Transverse colon (tissue), 4 donors: Measurements from ENCODE around the gene MTF2. TPM values are rescaled to one million over a fixed set of nuclear protein-coding genes. Genes with fewer than 3 reads are reported as not detected.
A peak's percentile ranks its signal among the peaks of the same experiment; 100 is the strongest.

Experiments
- DNase-seq: peaks from one replicate; pipeline ENCODE4 v3.0.0-alpha.2; 2019
- H3K27ac ChIP-seq, 4 donors: fragments of 200-600 bp; sonication (generic); 2 replicates each; pipeline ENCODE4 v1.5.1; 2016 to 2018; ENCODE audit warnings: inconsistent platforms in 4 of 4
- H3K27me3 ChIP-seq: fragments of 200-600 bp; sonication (generic); 2 replicates; pipeline ENCODE4 v1.5.1; 2017; ENCODE audit warnings: inconsistent platforms
- H3K36me3 ChIP-seq, 4 donors: fragments of 200-600 bp; sonication (generic); 2 replicates each; pipeline ENCODE4 v1.5.1; 2017 to 2019; ENCODE audit warnings: inconsistent platforms in 4 of 4
- H3K4me1 ChIP-seq, 4 donors: fragments of 200-600 bp; sonication (generic); 2 replicates each; pipeline ENCODE4 v1.5.1; 2017 to 2020; ENCODE audit warnings: inconsistent platforms in 4 of 4
- H3K4me3 ChIP-seq, 4 donors: fragments of 200-600 bp; sonication (generic); 1 replicate in 1 of 4; 2 replicates in 3 of 4; pipeline versions ENCODE4 v1.5.1 to v1.6.1; 2017 to 2019; ENCODE audit warnings: inconsistent platforms in 4 of 4
- H3K9me3 ChIP-seq, 2 donors: fragments of 200-600 bp; sonication (generic); 2 replicates each; pipeline ENCODE4 v1.5.1; 2017 to 2019; ENCODE audit warnings: inconsistent platforms in 2 of 2
- EP300 ChIP-seq: sonication (generic); formaldehyde crosslinking; IDR thresholded peaks from one replicate; pipeline ENCODE4 v1.6.1; 2017; ENCODE audit warnings: antibody characterized with exemption, low read depth
- POLR2A ChIP-seq: fragments of 450-650 bp; IDR thresholded peaks from one replicate; pipeline ENCODE4 v1.6.1; 2016; ENCODE audit warnings: antibody characterized with exemption, mild to moderate bottlenecking, moderate library complexity
- POLR2AphosphoS5 ChIP-seq, 3 donors: sonication (generic); formaldehyde crosslinking; IDR thresholded peaks; one replicate each; pipeline ENCODE4 v1.6.1; 2016; ENCODE audit warnings: antibody characterized with exemption in 3 of 3
- WGBS, 2 donors: methylation state at CpG; one replicate each; pipeline ENCODE4 v1.1.5; 2018; ENCODE audit warnings: low coverage in 1 of 2; 5-methylcytosine and 5-hydroxymethylcytosine counted together
- in situ Hi-C, 4 donors: fragments of 200-750 bp; cut with MboI; loops; one replicate each; pipeline versions ENCODE4 v1.15.0 to v1.15.1; 2017; ENCODE audit warnings: low sequenced_read_pairs in 3 of 4, low pct_ligation_motif_present in 1 of 4, low pct_unique_long_range_greater_than_20kb in 1 of 4
- intact Hi-C: fragments of 100-400 bp; cut with DNase I; formaldehyde crosslinking; loops from one replicate; pipeline ENCODE4 v1.15.1; 2023; ENCODE audit warnings: low total_unique reads
- total RNA-seq, 4 donors: library from RNA; depleted of rRNA; stranded (reverse); fragments of >200 nt; gene quantifications; one replicate each; pipeline ENCODE4 v1.1.0, GENCODE V29; 2016
- TF ChIP-seq, protein P1 (sequence below), 5 experiments: fragments of 200-600 bp in 3 of 5; fragments of 450-650 bp in 2 of 5; sonication (generic) in 3 of 5; IDR thresholded peaks; 1 replicate in 2 of 5; 2 replicates in 3 of 5; pipeline ENCODE4 v1.5.1; 2016 to 2017; ENCODE audit warnings: antibody characterized with exemption in 5 of 5, inconsistent platforms in 3 of 5, mild to moderate bottlenecking in 2 of 5, moderate library complexity in 1 of 5

The MTF2 gene
- total RNA-seq, 4 donors from 2014 or later: 9.0 to 33.3 (median 22.4) TPM

DNA sequence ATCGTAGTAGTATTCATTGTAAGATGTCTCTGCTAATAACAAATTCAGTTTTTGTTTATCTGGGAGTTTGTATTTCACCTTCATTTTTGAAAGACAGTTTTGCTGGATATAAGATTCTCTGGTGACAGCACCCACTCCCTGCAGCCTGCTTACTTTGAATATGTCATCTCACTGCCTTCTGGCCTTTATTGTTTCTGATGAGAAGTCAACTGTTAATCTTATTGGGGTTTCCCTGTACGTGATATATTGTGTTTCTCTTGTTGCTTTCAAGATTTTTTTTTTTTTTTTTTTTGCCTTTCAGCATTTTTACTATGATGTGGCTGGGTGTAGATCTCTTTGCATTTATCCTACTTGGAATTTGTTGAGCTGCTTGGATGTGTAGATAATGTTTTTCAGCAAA is 29.3 kb downstream of the MTF2 start:
- H3K27ac ChIP-seq: no peak overlapping the region
- DNase-seq: no peak
- in situ Hi-C loops (no loop called here), intact Hi-C loops (no loop called here)
- TF ChIP-seq POLR2AphosphoS5 (IDR thresholded peaks at IDR 0.05) (no peak), POLR2A (no peak), EP300 (no peak)
- TF ChIP-seq, protein P1, sequence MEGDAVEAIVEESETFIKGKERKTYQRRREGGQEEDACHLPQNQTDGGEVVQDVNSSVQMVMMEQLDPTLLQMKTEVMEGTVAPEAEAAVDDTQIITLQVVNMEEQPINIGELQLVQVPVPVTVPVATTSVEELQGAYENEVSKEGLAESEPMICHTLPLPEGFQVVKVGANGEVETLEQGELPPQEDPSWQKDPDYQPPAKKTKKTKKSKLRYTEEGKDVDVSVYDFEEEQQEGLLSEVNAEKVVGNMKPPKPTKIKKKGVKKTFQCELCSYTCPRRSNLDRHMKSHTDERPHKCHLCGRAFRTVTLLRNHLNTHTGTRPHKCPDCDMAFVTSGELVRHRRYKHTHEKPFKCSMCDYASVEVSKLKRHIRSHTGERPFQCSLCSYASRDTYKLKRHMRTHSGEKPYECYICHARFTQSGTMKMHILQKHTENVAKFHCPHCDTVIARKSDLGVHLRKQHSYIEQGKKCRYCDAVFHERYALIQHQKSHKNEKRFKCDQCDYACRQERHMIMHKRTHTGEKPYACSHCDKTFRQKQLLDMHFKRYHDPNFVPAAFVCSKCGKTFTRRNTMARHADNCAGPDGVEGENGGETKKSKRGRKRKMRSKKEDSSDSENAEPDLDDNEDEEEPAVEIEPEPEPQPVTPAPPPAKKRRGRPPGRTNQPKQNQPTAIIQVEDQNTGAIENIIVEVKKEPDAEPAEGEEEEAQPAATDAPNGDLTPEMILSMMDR (IDR thresholded peaks at IDR 0.05): no peak
- H3K27me3 ChIP-seq: no peaks in the 10 kb centered on the region
- H3K4me1 ChIP-seq: peaks cover 0 to 23% (median 13%) of the 10 kb centered on the region in 4 donors
- 83 to 97% methylated on average over 2 of the region's 2 CpGs for WGBS, 2 donors
- no peaks in the 10 kb centered on the region for H3K9me3 ChIP-seq
- H3K36me3 ChIP-seq: peaks cover 0 to 15% (median 0%) of the 10 kb centered on the region in 4 donors
- H3K4me3 ChIP-seq: no peak overlapping the region

DNA sequence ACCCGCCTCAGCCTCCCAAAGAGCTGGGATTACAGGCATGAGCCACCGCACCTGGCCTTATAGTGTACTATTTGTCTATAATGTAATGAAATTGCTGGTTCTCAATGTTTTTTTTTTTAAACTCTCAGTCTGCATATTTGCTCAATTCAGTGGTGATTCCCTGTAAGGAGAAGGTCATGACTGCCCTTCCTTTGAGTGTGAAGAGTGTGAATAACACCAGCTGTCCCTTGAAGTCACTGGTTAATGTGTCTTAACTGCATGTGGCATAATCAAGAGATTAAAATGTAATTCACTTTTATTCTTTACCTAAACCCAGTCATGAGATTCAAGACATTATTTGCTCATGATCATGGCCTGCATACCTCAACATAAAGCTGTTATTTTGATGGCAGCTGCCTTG is 30.5 kb downstream of the MTF2 start:
- DNase-seq: no peak
- no peak overlapping the region for H3K4me3 ChIP-seq
- H3K27me3 ChIP-seq: no peaks in the 10 kb centered on the region
- H3K27ac ChIP-seq: peak overlapping the region in 1 of 4 donors; percentile 40
- WGBS, 2 donors: 62% methylated on average over 2 of the region's 2 CpGs; no CpG with 5 or more reads in 1 of the 2 donors
- in situ Hi-C loops: no loop called here
- peaks cover 0 to 15% (median 0%) of the 10 kb centered on the region in 4 donors for H3K36me3 ChIP-seq
- peaks cover 0 to 32% (median 16%) of the 10 kb centered on the region in 4 donors for H3K4me1 ChIP-seq
- intact Hi-C loops: no loop called here
- TF ChIP-seq POLR2A: no peak
- TF ChIP-seq POLR2AphosphoS5 (IDR thresholded peaks at IDR 0.05): peak in 1 of 3 donors; percentile 30
- no peaks in the 10 kb centered on the region for H3K9me3 ChIP-seq

DNA sequence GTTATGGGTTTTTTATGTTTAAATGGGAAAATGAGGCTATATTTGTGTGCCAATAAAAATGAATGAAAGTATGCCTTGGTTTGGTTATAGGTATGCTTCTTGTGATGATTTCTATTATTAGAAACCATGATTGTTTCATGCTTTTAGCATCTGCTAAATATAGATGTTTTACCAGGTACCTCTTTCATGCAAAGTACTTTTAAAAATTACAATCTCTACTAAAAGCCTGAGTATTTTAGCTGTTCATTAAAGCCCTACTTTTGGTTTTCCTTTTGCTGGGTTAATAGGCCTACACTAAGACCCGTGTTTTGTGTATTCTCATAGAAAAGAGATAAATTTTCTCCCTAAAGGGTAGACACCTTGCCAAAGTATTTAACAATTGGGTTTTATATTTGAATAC is 32.0 kb downstream of the MTF2 start:
- in situ Hi-C loops: no loop called here
- peaks cover 0 to 23% (median 0%) of the 10 kb centered on the region in 4 donors for H3K36me3 ChIP-seq
- no peaks in the 10 kb centered on the region for H3K9me3 ChIP-seq
- 67 to 85% methylated on average over 1 of the region's 1 CpG for WGBS, 2 donors
- H3K4me1 ChIP-seq: peaks cover 0 to 36% (median 18%) of the 10 kb centered on the region in 4 donors
- H3K27me3 ChIP-seq: no peaks in the 10 kb centered on the region
- TF ChIP-seq, protein P1 (IDR thresholded peaks at IDR 0.05): no peak
- no peak for TF ChIP-seq POLR2AphosphoS5 (IDR thresholded peaks at IDR 0.05)
- TF ChIP-seq EP300: no peak
- no peak overlapping the region for H3K27ac ChIP-seq
- H3K4me3 ChIP-seq: no peak overlapping the region
- DNase-seq: no peak
- intact Hi-C loops: no loop called here

DNA sequence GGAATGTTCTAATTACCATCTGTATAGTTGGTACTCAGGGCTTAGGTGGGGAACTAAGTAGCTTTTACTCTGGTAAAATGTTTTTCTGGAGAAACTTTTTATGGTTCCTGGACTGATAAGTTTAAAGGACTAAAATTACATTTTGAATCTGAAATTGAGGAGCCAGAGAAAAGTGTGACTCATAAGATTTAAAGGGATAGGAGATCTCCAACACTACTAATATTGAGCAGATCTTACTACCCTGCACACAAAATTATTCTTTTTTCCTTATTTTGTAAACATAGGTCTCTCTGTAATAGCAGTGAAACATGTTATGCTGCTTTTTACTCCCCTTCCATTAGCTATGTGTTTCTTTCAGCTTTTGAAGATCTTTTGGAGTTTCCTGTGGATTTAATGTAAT is 32.5 kb downstream of the MTF2 start:
- no peak for DNase-seq
- TF ChIP-seq POLR2A (no peak), EP300 (no peak)
- TF ChIP-seq, protein P1 (IDR thresholded peaks at IDR 0.05): no peak
- H3K27me3 ChIP-seq: no peaks in the 10 kb centered on the region
- H3K4me3 ChIP-seq: no peak overlapping the region
- intact Hi-C loops (no loop called here), in situ Hi-C loops (no loop called here)
- peaks cover 0 to 24% (median under 1%) of the 10 kb centered on the region in 4 donors for H3K36me3 ChIP-seq
- H3K9me3 ChIP-seq: no peaks in the 10 kb centered on the region
- no peak overlapping the region for H3K27ac ChIP-seq
- H3K4me1 ChIP-seq: peaks cover 0 to 36% (median 18%) of the 10 kb centered on the region in 4 donors

DNA sequence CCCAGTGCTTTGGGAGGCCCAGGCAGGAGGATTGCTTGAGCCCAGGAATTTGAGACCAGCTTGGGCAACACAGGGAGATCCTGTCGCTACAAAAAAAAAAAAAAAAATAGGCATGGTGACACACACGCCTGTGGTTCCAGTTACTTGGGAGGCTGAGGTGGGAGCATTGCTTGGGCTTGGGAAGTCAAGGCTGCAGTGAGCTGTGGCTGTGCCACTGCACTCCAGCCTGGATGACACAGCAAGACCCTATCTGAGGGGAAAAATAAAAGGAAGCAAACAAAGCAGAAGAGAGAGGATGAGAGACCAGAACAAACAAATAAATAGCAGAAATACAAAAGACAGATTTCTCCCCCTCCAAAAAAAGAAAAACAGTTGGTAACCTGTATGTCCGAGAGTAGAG is 34.0 kb downstream of the MTF2 start:
- no peak overlapping the region for H3K4me3 ChIP-seq
- TF ChIP-seq, protein P1 (IDR thresholded peaks at IDR 0.05): no peak
- TF ChIP-seq POLR2A (no peak), POLR2AphosphoS5 (IDR thresholded peaks at IDR 0.05) (no peak), EP300 (no peak)
- H3K36me3 ChIP-seq: peaks cover 0 to 20% (median 5%) of the 10 kb centered on the region in 4 donors
- no peak overlapping the region for H3K27ac ChIP-seq
- DNase-seq: no peak
- 97 to 100% methylated on average over 1 to 3 of the region's 3 CpGs for WGBS, 2 donors
- no peaks in the 10 kb centered on the region for H3K27me3 ChIP-seq
- intact Hi-C loops (no loop called here), in situ Hi-C loops (no loop called here)
- H3K9me3 ChIP-seq: no peaks in the 10 kb centered on the region
- peaks cover 0 to 36% (median 18%) of the 10 kb centered on the region in 4 donors for H3K4me1 ChIP-seq
